H1 (cell line): ENCODE results near the gene GATA5. TPM values are rescaled to one million over a fixed set of nuclear protein-coding genes. Genes with fewer than 3 reads are reported as not detected.
A peak's percentile ranks its signal among the peaks of the same experiment; 100 is the strongest.

Source experiments
- CTCF ChIA-PET: fragments of 300-600 bp; sonication (Branson Sonifier 250); formaldehyde crosslinking; loops from one replicate; lab custom pipeline; 2021; ENCODE audit not compliant: partially characterized antibody; lab: Charles Lee
- POLR2A ChIA-PET: fragments of 300-600 bp; sonication (Branson Sonifier 250); formaldehyde crosslinking; loops from one replicate; lab custom pipeline; 2021; ENCODE audit warnings: inconsistent platforms; ENCODE audit not compliant: partially characterized antibody; lab: Charles Lee
- DNase-seq, 2 experiments: peaks; one replicate each; pipeline versions ENCODE4 v3.0.0 to v3.0.0-alpha.2; 2010 to 2022; ENCODE audit warnings: low spot score in 2 of 2, low read depth in 1 of 2, mixed read lengths in 1 of 2
- FAIRE-seq: peaks from 2 replicates; lab custom pipeline; 2011; peaks lifted over from hg19 to GRCh38; lab: Jason Lieb, UNC
- H2AFZ ChIP-seq: 2 replicates; pipeline ENCODE4 v1.8.1; 2012; ENCODE audit warnings: low read length, inconsistent platforms
- H2AK5ac ChIP-seq: 2 replicates; pipeline ENCODE4 v1.6.1; 2013; ENCODE audit warnings: low read depth, low read length
- H2BK120ac ChIP-seq: replicated peaks from 2 replicates; pipeline ENCODE3; 2013; ENCODE audit warnings: low read depth, low read length, inconsistent platforms
- H2BK12ac ChIP-seq: 2 replicates; pipeline ENCODE4 v1.6.1; 2013; ENCODE audit warnings: low read depth, low read length
- H2BK15ac ChIP-seq: 2 replicates; pipeline ENCODE4 v1.6.1; 2013; ENCODE audit warnings: low read length
- H2BK20ac ChIP-seq: 2 replicates; pipeline ENCODE4 v1.6.1; 2013; ENCODE audit warnings: low read length
- H2BK5ac ChIP-seq: 2 replicates; pipeline ENCODE4 v1.6.1; 2013; ENCODE audit warnings: low read depth, low read length
- H3K14ac ChIP-seq: 2 replicates; pipeline ENCODE4 v1.6.1; 2013; ENCODE audit warnings: inconsistent platforms; ENCODE audit not compliant: insufficient read length
- H3K18ac ChIP-seq: 2 replicates; pipeline ENCODE4 v1.6.1; 2013; ENCODE audit warnings: low read length; ENCODE audit errors: extremely low read depth
- H3K23ac ChIP-seq: 2 replicates; pipeline ENCODE4 v1.6.1; 2013; ENCODE audit warnings: inconsistent platforms; ENCODE audit not compliant: insufficient read length
- H3K23me2 ChIP-seq: 2 replicates; pipeline ENCODE4 v1.6.1; 2013; ENCODE audit warnings: low read depth, low read length
- H3K27ac ChIP-seq: 2 replicates; pipeline ENCODE4 v1.6.1; 2011; ENCODE audit warnings: low read depth, low read length, inconsistent platforms
- H3K27me3 ChIP-seq, 4 experiments: replicated peaks in 1 of 4; 1 replicate in 1 of 4; 2 replicates in 3 of 4; pipeline versions ENCODE4 v1.6.1 to v1.8.1; 2011 to 2013; ENCODE audit warnings: low read length in 3 of 4, mild to moderate bottlenecking in 3 of 4, inconsistent platforms in 2 of 4, mixed read lengths in 2 of 4, moderate library complexity in 1 of 4; ENCODE audit not compliant: control insufficient read depth in 3 of 4, insufficient read depth in 3 of 4; ENCODE audit errors: extremely low read depth in 1 of 4
- H3K36me3 ChIP-seq, 4 experiments: 2 replicates each; pipeline versions ENCODE4 v1.6.1 to v1.8.1; 2011 to 2013; ENCODE audit warnings: mild to moderate bottlenecking in 4 of 4, low read length in 3 of 4, moderate library complexity in 2 of 4, control low read depth in 1 of 4, inconsistent platforms in 1 of 4; ENCODE audit not compliant: insufficient read depth in 4 of 4, control insufficient read depth in 2 of 4
- H3K4ac ChIP-seq: replicated peaks from 2 replicates; pipeline ENCODE3; 2013; ENCODE audit warnings: low read length, low read depth, mixed read lengths, inconsistent platforms; ENCODE audit not compliant: insufficient read length
- H3K4me1 ChIP-seq, 4 experiments: replicated peaks in 1 of 4; 1 replicate in 1 of 4; 2 replicates in 3 of 4; pipeline versions ENCODE4 v1.6.1 to v1.8.1; 2011 to 2013; ENCODE audit warnings: low read length in 3 of 4, inconsistent platforms in 2 of 4, mixed read lengths in 1 of 4; ENCODE audit not compliant: insufficient read depth in 4 of 4, control insufficient read depth in 3 of 4
- H3K4me2 ChIP-seq, 2 experiments: 2 replicates each; pipeline versions ENCODE4 v1.6.1 to v1.8.1; 2011 to 2013; ENCODE audit warnings: low read depth in 2 of 2, low read length in 2 of 2, control low read depth in 1 of 2, inconsistent platforms in 1 of 2, mild to moderate bottlenecking in 1 of 2; ENCODE audit not compliant: insufficient read depth in 1 of 2
- H3K4me3 ChIP-seq, 4 experiments: fragments of 200-600, 300-600 bp in 1 of 4; sonication (generic), shearing (Covaris generic), sonication (Bioruptor Twin) in 1 of 4; 2 replicates each; pipeline versions ENCODE4 v1.5.1 to v1.8.1; 2011 to 2016; ENCODE audit warnings: low read length in 4 of 4, low read depth in 3 of 4, control low read depth in 2 of 4, inconsistent platforms in 2 of 4, mild to moderate bottlenecking in 2 of 4, mixed read lengths in 1 of 4, moderate library complexity in 1 of 4; ENCODE audit not compliant: insufficient read depth in 2 of 4; ENCODE audit errors: extremely low read depth in 1 of 4
- H3K56ac ChIP-seq: replicated peaks from 2 replicates; pipeline ENCODE3; 2013; ENCODE audit warnings: low read depth, mild to moderate bottlenecking, mixed read lengths, low read length, inconsistent platforms; ENCODE audit not compliant: insufficient read length
- H3K79me1 ChIP-seq: 2 replicates; pipeline ENCODE4 v1.6.1; 2013; ENCODE audit warnings: low read depth, low read length, control low read depth
- H3K79me2 ChIP-seq, 2 experiments: 2 replicates each; pipeline versions ENCODE4 v1.6.1 to v1.8.1; 2012 to 2013; ENCODE audit warnings: low read length in 2 of 2, mild to moderate bottlenecking in 2 of 2, inconsistent platforms in 1 of 2; ENCODE audit not compliant: insufficient read depth in 2 of 2, control insufficient read depth in 1 of 2
- H3K9ac ChIP-seq, 4 experiments: replicated peaks in 1 of 4; 1 replicate in 1 of 4; 2 replicates in 3 of 4; pipeline versions ENCODE4 v1.6.1 to v1.8.1; 2011 to 2013; ENCODE audit warnings: low read depth in 3 of 4, low read length in 3 of 4, control low read depth in 2 of 4, mild to moderate bottlenecking in 2 of 4, moderate library complexity in 2 of 4, inconsistent platforms in 1 of 4; ENCODE audit errors: extremely low read depth in 1 of 4
- H3K9me3 ChIP-seq, 2 experiments: 2 replicates each; pipeline versions ENCODE4 v1.6.1 to v1.8.1; 2012 to 2013; ENCODE audit warnings: mild to moderate bottlenecking in 2 of 2, moderate library complexity in 2 of 2, control low read depth in 1 of 2, inconsistent platforms in 1 of 2, low read depth in 1 of 2, low read length in 1 of 2, mixed read lengths in 1 of 2; ENCODE audit not compliant: insufficient read depth in 2 of 2
- H4K20me1 ChIP-seq, 2 experiments: replicated peaks in 1 of 2; 2 replicates each; pipeline versions ENCODE3 to v1.8.1; 2011 to 2013; ENCODE audit warnings: inconsistent platforms in 2 of 2, low read length in 2 of 2, mild to moderate bottlenecking in 1 of 2; ENCODE audit not compliant: insufficient read depth in 2 of 2, control insufficient read depth in 1 of 2
- H4K5ac ChIP-seq: 2 replicates; pipeline ENCODE4 v1.6.1; 2013; ENCODE audit warnings: low read length, low read depth, mixed read lengths, inconsistent platforms; ENCODE audit not compliant: insufficient read length
- H4K8ac ChIP-seq: 2 replicates; pipeline ENCODE4 v1.8.0; 2013; ENCODE audit warnings: mild to moderate bottlenecking, moderate library complexity, low read length, inconsistent platforms; ENCODE audit not compliant: insufficient read depth; ENCODE audit errors: extremely low read depth
- H4K91ac ChIP-seq: replicated peaks from 2 replicates; pipeline ENCODE3; 2013; ENCODE audit warnings: low read length, mixed read lengths, inconsistent platforms; ENCODE audit not compliant: insufficient read length
- CHD2 ChIP-seq: IDR thresholded peaks from 2 replicates; pipeline ENCODE4 v1.6.1; 2012; ENCODE audit warnings: low read length, improper control_type of control experiment
- POLR2AphosphoS5 ChIP-seq: IDR thresholded peaks from 2 replicates; pipeline ENCODE4 v1.6.1; 2011; ENCODE audit warnings: low read depth, low read length
- SP1 ChIP-seq: IDR thresholded peaks from 2 replicates; pipeline ENCODE4 v1.6.1; 2011; ENCODE audit warnings: low read depth, low read length
- YY1 ChIP-seq: IDR thresholded peaks from 2 replicates; pipeline ENCODE4 v1.6.1; 2011; ENCODE audit warnings: low read depth, mild to moderate bottlenecking, low read length
- WGBS, 2 experiments: shearing (Covaris generic) in 1 of 2; methylation state at CpG; one replicate each; pipeline versions ENCODE4 v1.1.6 to v1.1.7; 2013 to 2015; ENCODE audit warnings: low lambda C conversion rate in 2 of 2, mixed read lengths in 2 of 2, inconsistent platforms in 1 of 2, low coverage in 1 of 2, missing lambda C conversion rate in 1 of 2; ENCODE audit not compliant: insufficient replicate concordance in 2 of 2, insufficient coverage in 1 of 2, insufficient read length in 1 of 2; ENCODE audit errors: extremely low coverage in 1 of 2, missing lambda C conversion rate in 1 of 2; 5-methylcytosine and 5-hydroxymethylcytosine counted together
- polyA plus RNA-seq, 7 experiments: library from polyadenylated mRNA; depleted of rRNA in 3 of 7; stranded (reverse) in 5 of 7; unstranded in 2 of 7; fragments of >200 nt in 5 of 7; fragments of 200-250 nt in 2 of 7; gene quantifications; 1 replicate in 5 of 7; 2 replicates in 1 of 7; 4 replicates in 1 of 7; pipeline versions ENCODE4 v1.2.1 to v1.2.3, GENCODE V29; 2011 to 2013; ENCODE audit warnings: missing spikeins in 2 of 7, mixed read lengths in 2 of 7
- total RNA-seq: library from RNA; stranded (reverse); fragmentation: NEBNext Ultra II Directional; extraction: Animal tissue kit (Norgen Biotek cat#: 25700); gene quantifications from 2 replicates; pipeline ENCODE4 v1.2.1, GENCODE V29; 2021

GATA5 gene
- total and polyA plus RNA-seq, 2 of the 8 experiments (the other 6 are each of a cell fraction or from before 2014, with no cell fraction given): 0.08 to 0.11 TPM

GRCh38 chr20:62429455-62430310 lies 46.1 kb downstream of the GATA5 start:
- no peak overlapping the region for H3K23ac ChIP-seq
- H4K91ac ChIP-seq: peak overlapping the region; percentile 35
- no peak overlapping the region; the same call in 1 of the 2 replicates for H2AK5ac ChIP-seq
- no peaks in the 10 kb centered on the region for H3K79me1 ChIP-seq
- no peak overlapping the region for H3K4ac ChIP-seq
- H2AFZ ChIP-seq: no peak overlapping the region
- no peak overlapping the region; a peak in 1 of 7 replicates for H3K9ac ChIP-seq
- H3K23me2 ChIP-seq: peaks cover 3% of the 10 kb centered on the region
- no peak overlapping the region for H4K5ac ChIP-seq
- no peaks in the 10 kb centered on the region for H3K79me2 ChIP-seq
- no peaks in the 10 kb centered on the region for H3K9me3 ChIP-seq
- H2BK120ac ChIP-seq: no peak overlapping the region
- peaks cover 0 to 38% (median 28%) of the 10 kb centered on the region in 4 experiments; a peak in 6 of 7 replicates for H3K4me1 ChIP-seq
- H4K20me1 ChIP-seq: no peaks in the 10 kb centered on the region
- no peaks in the 10 kb centered on the region for H3K36me3 ChIP-seq
- H3K18ac ChIP-seq: no peak overlapping the region; the same call in 1 of the 2 replicates
- peaks cover 0 to 2% (median 0%) of the 10 kb centered on the region in 4 experiments; a peak in 1 of 7 replicates for H3K27me3 ChIP-seq
- H2BK12ac ChIP-seq: peak overlapping the region; percentile 98; the same call in 1 of the 2 replicates
- H3K56ac ChIP-seq: no peak overlapping the region
- DNase-seq: no peak
- ChIA-PET CTCF (interaction anchor here (0.5 to 10.8 kb wide), 9 partner anchors 8 to 187 kb away, joined by 3 to 104 read pairs (median 4); no protein-coding TSS in a partner anchor), POLR2A (interaction anchor here (1.1 kb wide), 1 partner anchor 16 kb away, joined by 3 read pairs; no protein-coding TSS in a partner anchor)
- FAIRE-seq: no peak
- H3K4me2 ChIP-seq: no peak overlapping the region
- H3K14ac ChIP-seq: no peak overlapping the region
- peak overlapping the region; percentile 70; the same call in 1 of the 2 replicates for H4K8ac ChIP-seq
- H3K4me3 ChIP-seq: no peak overlapping the region
- peak overlapping the region; percentile 60; the same call in 1 of the 2 replicates for H2BK5ac ChIP-seq
- H2BK15ac ChIP-seq: peak overlapping the region; percentile 81; the same call in 1 of the 2 replicates
- H2BK20ac ChIP-seq: peak overlapping the region; percentile 48; the same call in 1 of the 2 replicates
- no peak overlapping the region for H3K27ac ChIP-seq
- 90% methylated on average over 23 of the region's 23 CpGs; no CpG with 5 or more reads in 1 of the 2 experiments for WGBS, 2 experiments
- no peak for TF ChIP-seq CHD2
- TF ChIP-seq SP1: no peak
- TF ChIP-seq POLR2AphosphoS5: no peak
- no peak for TF ChIP-seq YY1
